DMS 273 (cell line): Measurements from ENCODE around the gene PIWIL4.
"Not testable (repeated sequence)": the region's sequence is repeated elsewhere in the genome, so short reads cannot be mapped to it uniquely, and the experiment has no call there.

Experiments
- DNase-seq: peaks from one replicate; lab custom pipeline; 2025; ENCODE audit not compliant: unreplicated experiment; lab: John Stamatoyannopoulos, UW

Gene PIWIL4

DNA sequence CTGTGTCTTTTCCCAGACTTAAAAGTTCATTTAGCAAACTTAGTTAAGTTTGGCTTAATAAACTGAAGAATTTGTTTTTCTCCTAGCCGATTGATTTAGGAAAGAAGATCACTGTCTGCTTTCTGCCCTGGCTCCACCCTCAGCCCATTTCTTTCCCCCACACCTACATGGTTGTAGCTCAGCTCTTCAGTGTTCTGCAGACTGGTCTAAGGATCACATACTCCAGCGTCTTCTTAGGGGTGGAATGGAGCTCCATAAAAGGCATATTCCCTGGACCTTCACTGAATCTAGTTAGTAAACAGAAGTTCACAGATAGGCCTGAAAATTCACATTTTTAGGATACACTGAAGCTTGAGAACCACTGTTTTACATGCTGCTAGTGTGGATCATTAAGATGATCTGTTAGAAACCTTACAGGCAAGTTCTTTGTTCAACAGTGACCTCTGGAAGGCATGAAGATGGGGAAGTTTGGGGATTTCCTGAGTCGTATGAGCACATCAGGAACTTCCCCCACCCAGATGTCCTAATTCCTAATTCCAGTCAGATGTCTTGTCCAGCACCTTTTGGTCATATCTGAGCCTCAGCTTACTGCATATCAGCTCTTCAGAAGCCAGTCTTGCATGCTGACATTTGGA is 16.8 kb downstream of the PIWIL4 start:
- DNase-seq, result no peak

DNA sequence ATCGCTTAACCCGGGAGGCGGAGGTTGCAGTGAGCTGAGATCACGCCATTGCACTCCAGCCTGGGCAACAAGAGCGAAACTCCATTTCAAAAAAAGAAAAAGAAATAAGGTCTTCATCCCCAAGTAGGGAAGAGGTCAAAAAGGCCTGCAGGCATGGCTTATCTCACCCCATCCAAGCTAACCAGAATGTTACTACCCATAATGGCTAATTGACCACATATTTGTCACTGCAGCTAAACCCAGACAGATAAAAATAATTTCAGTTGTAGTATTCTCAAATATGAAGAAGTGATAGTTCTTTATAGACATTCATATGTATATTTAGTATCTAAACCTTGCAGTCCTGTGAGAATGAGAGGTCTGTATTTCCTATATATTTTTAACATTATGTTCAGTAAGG is 17.8 kb downstream of the PIWIL4 start:
- no peak for DNase-seq

DNA sequence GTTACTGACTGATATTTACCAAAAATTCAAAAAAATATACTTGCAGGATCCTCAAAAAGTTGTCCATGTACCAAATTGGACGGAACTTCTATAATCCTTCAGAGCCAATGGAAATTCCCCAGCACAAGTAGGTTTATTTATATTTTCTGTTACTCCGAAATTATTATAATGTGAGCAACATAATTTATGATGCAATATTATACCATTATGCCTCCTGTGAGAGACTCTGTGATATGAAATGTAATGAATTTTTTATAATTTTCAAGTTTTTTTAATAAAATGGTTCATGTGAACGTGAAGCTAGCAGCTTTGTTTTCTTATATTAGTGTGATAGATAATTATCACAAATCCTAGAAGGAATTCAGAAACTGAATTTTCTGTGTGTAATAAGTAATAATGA is 18.2 kb downstream of the PIWIL4 start:
- DNase-seq, result no peak

DNA sequence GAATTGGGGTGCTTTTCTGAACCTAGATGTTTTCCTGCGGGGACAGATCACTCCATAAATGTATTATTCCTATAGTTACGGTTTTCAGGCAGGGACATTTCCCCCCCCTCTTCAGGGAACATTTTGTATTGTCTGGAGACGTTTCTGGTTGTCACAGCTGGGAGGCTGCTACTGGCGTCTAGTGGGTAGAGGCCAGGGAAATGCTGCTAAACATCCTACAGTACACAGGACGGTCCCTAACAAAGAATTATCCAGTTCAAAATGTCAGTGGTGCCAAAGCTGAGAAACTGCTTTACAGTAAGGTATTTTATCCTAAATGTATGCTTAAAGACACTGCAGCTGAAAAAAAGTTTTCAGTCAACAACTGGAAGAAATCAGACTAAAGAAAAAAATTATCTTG is 19.4 kb downstream of the PIWIL4 start:
- DNase-seq, result no peak

DNA sequence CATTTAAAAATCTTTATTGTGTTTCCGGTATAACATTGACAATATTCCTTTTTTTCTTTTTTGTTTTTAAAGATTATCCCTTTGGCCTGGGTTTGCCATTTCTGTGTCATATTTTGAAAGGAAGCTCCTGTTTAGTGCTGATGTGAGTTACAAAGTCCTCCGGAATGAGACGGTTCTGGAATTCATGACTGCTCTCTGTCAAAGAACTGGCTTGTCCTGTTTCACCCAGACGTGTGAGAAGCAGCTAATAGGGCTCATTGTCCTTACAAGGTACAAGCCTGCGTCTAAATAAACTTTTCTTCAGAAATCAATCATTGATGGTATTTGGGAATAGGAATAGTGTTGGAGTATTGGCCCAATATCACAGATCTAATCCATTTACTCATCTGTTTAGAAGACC is 19.8 kb downstream of the PIWIL4 start:
- no peak for DNase-seq

DNA sequence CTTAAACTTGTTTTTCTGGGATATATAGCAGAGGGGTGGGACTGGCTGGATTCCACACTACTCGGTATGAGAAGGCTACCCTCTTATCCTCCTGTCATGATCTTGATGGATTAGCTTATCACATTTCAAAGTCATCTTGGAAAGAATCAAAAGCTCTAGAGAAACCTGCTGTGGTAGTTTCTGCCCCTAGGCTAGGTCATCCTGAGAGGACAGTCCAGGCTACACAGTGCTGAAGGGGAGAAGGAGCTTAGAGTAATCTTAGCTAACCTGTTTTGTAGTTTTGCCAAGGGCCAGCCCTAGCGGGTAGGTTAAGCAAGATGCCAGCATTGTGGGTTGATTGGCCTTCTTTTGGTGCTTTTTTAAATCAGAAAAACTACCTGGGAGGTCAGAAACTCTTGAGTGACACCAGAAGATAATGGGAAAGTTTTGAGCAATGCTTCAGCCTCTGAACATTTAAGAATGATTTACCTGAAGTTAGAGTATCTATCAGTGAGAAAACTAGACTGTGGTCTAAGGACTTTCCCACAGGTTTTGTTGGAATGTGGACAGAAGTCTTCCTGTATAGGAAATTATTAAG is 21.3 kb downstream of the PIWIL4 start:
- DNase-seq, result no peak

DNA sequence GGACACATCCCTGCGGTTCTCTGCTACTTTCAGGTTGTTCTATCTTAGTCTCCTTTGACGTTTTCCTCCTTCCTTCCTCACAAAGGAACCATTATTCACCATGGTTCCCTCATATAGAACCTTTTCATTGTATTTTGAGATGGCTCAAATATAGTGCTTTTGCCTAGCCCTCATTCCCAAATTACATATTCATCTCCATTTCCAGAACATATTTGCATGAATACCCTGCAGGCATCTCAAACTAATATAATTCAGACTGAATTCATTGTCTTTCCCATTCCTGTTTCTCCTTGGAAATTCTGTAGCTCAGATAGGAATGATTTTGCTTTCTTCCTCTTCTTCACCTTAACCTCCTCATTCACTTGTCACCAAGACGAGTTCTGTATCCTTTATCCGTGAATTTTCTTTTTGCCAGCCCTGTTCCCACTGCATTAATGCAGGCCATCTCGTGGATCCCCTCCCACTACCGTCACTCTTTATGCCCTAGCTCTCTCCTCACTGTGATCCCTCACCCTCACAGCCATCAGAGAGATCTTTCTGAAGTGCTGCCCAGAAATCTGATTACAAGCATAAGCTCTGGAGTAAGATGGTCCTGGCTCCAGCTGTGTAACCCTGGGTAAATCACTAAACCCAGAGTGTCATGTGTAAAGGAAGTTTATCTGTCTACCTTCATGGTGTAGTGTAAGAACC is 23.3 kb downstream of the PIWIL4 start:
- no peak for DNase-seq

DNA sequence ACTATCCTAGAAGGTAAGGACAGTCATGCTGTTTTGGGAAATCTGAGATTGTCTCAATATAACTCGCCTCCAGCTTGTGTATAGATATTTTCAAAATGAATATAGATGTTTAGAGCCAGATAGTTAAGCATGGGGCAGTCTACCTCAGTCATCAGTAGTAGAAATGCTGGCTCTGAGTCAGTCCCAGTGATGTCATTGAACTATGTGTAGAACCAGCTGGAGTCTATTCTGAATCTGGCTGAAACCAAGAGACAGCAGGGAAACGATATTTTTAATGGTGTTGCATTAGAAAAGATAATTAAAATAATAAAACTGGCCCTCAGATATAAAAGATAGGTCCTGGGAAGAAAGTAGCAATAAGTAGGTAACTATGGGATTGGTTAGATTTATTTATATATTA is 25.9 kb downstream of the PIWIL4 start:
- peak; percentile 12 for DNase-seq

DNA sequence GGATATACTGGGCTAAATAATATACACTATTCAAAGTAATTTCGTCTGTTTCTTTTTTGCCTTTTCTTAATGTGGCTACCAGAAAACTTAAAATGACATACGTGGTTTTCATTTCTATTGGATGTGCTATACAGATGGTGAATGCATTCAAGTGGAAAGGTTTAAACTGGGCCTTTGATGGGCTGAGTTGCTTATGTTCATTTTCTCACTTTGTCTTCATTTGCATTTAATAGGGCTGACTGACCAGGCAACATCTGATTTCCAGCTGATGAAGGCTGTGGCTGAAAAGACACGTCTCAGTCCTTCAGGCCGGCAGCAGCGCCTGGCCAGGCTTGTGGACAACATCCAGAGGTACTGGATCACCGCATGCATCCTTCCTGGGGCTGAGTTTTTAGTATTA is 27.9 kb downstream of the PIWIL4 start:
- DNase-seq, result peak; percentile 62

DNA sequence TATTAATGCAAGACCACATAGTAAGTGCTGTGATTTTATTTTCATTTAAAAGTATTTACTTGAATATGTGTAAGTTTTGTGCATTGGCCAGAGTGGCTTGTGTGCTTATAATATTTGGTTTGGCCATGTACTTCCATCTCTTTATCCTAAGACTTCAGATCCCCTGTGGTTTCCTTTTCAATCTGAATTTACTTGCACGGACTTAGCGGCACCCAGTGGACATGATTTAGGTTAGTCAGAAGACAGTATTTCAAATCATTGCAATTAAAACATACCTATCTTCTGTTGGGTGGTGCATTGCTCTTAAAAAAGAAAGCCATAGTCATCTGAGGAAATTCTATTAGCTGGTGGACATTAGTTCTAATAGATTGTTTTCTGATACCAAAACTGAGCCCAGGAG is 30.7 kb downstream of the PIWIL4 start:
- peak; percentile 3 for DNase-seq

DNA sequence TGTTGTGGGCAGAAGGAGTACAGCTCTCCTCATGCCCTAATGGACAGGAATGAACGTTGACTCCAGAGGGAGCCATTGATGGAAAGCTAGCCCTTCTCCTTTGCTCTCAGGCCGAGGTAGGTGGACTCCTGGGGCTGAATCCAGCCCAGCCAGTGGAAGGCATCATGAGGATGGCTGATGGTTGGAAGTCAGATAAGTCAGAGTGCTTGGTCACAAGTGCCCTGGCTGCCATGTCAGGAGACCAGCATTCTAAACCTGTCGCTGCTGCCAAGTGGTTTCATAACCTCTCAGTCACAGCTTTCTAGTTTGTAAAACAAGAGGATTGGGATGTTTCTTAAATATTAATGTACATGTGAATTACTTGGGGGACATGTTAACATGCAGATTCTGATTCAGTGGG is 32.3 kb downstream of the PIWIL4 start:
- no peak for DNase-seq

DNA sequence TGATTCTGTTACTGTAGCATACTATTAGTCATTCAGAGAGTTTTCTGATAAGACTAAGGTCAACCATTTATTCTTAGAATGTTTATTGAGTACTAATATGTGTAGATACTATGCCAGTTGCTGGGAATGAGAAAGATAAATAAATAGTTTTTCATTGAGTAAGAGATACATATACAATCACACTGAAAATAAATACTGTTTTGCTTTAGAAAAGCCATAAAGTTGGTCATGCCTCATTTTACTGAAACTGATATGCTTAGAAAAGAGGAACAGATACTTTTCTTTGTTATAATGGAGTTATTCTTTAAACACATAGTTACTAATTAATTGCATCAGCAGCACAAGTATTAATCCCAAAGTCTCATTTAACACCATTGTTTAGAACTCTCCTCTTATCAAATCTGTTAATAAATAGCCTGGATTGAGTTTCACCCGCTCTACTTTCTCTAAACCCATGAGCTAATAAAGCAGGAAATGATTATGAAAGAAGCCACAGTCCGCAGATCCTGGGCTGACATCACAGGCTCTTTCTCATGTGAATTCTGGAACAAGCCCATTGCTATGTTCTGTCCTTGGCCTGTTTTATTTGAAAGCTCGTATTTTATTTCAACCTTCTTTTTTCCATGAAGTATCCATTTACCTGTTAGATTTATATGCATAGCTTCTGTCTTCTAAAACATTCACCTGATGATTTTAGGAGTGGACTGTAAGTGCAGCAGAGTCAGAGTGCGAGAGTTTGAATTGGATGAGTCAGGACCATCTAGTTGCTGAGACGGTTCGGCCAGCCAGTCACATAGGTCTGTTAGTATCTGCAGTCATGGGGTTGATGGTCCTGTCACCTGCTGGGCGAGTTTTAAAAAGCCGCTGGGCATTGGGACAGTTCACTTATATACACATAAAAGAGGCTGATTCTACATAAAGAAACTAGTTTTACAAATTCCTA is 35.5 kb downstream of the PIWIL4 start:
- DNase-seq, result no peak

DNA sequence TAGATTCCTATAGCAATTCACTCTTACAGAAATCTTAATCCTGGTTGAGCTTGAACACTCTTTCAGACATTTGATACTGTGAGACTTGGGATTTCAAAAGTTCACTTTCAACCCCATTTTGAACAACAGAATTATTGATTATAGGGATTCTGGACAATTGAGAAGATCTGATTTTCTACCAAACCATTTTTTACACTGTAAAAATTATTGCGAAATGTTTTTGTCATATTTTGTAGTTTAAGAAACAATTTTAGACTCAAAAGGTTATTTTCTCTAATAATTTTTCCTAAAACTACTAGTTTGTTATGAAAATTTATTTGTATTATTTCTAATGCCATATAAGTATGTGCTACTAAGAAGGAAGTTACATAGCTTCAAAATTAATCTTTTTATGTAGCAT is 36.4 kb downstream of the PIWIL4 start:
- DNase-seq, result no peak

DNA sequence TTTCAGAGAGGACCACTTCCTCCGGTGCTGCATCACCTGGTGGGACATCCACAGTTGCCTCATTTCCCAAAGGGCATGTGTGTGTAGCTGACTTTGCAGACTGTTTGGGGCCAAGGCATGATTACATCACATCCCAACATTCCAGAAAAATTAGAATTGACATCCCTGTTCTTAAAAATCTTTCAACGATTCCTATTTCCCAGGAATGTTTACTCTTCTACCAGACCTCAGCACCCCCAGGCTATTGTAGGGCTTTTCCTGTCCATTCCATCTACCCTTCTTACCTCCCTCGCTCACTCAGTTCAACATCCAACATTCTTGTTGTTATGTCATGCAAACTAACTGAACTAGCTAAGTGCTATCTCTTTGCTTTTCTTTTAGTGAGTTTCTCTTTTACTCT is 37.3 kb downstream of the PIWIL4 start:
- DNase-seq, result no peak

DNA sequence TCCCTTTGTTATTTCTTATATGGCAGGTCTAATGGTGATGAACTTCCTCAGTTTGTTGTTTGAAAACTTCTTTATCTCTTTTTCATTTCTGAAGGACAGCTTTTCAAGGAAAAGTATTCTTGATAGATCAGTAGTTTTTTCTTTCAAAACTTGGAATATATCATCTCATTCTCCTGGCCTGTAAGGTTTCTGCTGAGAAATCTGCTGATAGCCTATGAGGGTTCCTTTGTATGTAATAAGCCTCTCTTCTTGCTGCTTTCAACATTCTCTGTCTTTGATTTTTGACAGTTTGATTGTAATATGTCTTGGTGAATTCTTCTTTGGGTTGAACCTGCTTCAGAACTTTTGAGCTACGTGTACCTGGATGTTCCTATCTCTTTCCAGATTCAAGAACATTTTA is 46.0 kb downstream of the PIWIL4 start:
- DNase-seq, result no peak

DNA sequence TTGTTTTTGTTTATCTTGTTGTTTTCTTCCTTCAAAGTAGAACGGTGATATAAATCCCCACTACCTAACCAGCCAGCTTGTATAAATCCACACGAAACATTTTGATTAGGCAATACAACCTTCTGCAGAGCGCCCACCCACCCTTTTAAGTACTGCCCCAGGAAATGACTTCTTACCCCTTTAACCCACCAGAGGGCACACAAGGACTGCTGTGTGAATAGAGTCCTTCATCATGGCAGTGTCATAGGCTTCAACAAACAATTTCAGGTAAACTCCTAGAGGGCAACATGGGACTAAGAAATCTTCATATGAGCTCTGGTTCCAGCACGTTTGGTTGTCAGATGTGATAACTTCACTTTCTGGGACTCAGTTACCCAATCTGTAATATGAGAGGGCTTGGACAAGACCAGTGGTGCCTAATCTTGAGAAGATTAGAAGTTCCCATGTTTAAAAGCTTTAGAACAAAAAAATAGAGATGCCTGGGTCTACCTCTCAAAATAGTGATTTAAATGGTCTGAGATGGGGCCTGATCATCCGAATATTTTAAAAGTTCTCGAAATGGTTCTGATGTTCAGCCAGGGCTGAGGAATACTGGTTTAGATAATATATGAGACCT is 56.1 kb downstream of the PIWIL4 start:
- peak; percentile 85 for DNase-seq

DNA sequence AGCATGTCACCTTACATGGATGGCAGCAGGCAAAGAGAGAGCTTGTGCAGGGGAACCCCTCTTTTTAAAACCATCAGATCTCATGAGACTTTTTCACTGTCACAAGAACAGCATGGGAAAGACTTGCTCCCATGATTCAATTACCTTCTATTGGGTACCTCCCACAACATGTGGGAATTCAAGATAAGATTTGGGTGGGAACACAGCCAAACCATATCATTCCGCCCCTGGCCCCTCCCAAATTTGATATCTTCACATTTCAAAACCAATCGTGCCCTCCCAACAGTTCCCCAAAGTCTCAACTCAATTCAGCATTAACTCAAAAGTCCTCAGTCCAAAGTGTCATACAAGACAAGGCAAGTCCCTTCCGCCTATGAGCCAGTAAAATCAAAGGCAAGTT is 58.3 kb downstream of the PIWIL4 start:
- DNase-seq, result not testable (repeated sequence)

DNA sequence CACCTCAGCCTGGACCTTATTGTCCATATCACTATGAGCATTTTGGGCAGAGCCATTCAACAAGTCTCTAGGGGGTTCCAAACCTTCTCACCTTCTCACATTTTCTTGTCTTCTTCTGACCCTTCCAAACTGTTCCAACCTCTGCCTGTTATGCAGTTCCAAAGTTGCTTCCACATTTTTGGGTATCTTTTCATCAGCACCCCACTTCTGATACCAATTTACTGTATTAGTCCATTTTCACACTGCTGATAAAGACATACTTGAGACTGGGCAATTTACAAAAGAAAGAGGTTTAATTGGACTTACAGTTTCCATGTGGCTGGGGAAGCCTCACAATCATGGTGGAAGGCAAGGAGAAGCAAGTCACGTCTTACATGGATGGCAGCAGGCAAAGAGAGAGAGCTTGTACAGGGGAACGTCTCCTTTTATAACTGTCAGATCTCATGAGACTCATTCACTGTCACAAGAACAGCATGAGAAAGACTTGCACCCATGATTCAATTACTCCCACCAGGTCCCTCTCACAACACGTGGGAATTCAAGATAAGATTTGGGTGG is 59.9 kb downstream of the PIWIL4 start:
- not testable (repeated sequence) for DNase-seq

DNA sequence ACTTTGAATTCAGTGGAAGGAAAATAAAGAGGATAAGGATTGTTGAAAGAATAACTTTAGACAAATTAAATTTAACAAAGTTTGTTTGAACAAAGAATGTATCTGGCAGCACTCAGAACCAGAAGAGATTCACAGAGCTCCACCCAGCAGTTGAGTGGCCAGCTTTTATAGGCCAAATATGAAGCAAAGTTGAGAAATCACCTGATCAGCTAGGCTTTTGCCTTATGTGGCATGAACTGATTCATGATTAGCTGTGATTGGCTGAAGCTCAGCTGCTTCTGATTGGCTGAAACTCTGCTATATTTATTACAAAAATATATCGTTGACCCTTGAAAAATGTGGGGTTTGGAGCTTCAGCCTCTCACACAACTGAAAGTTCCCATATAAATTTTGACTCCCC is 62.6 kb downstream of the PIWIL4 start:
- no peak for DNase-seq

DNA sequence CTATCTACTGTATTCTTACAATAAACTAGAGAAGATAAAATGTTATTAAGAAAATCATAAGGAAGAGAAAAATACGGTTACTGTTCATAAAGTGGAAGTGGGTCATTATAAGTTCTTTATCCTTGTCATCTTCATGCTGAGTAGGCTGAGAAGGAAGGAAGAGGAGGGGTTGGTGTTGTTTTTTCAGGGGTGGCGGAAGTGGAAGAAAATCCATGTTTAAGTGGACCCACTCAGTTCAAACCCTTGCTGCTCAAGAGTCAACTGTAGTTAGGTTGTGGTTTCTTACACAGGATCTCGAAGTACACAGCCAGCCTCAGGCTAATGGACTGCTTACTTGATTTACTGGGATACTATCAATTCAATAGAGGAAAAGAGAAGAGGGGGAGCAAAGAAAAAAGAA is 63.1 kb downstream of the PIWIL4 start:
- no peak for DNase-seq

DNA sequence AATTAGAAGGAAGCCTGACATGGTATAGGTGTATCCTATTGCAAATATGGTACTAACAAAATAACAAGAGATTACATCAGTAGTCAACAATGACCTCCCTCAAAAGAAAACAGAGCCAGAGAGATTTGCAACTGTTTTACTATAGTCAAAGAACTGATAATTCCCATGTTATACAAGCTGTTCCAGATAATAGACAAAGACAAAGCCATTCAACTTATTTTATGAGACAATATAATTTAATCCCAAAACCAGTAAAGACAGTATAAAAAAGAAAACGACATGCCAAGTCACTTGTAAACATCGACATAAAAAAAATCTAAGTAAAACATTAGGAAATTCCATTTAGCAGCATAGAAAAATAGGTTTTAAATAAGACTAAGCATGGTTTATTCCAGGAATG is 65.2 kb downstream of the PIWIL4 start:
- no peak for DNase-seq
